Measurements from ENCODE around the gene POU6F1. TPM values are rescaled to one million over a fixed set of nuclear protein-coding genes. Genes with fewer than 3 reads are reported as not detected.

POU6F1 gene, protein sequence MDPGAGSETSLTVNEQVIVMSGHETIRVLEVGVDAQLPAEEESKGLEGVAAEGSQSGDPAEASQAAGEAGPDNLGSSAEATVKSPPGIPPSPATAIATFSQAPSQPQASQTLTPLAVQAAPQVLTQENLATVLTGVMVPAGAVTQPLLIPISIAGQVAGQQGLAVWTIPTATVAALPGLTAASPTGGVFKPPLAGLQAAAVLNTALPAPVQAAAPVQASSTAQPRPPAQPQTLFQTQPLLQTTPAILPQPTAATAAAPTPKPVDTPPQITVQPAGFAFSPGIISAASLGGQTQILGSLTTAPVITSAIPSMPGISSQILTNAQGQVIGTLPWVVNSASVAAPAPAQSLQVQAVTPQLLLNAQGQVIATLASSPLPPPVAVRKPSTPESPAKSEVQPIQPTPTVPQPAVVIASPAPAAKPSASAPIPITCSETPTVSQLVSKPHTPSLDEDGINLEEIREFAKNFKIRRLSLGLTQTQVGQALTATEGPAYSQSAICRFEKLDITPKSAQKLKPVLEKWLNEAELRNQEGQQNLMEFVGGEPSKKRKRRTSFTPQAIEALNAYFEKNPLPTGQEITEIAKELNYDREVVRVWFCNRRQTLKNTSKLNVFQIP
- total RNA-seq (10 to 100 TPM in 3 of 5 donors, 1 to 10 TPM in 2; 5.9 to 16.8 (median 12.9) TPM), polyA plus RNA-seq (1 to 10 TPM; 3.8 to 5.7 (median 5.1) TPM)
- long read RNA-seq, donor 1, partial matches to known transcripts = 0 of 1 reads
- long read RNA-seq, donor 1, other reads (novel, unspliced or antisense) = 0 of 1 reads
- long read RNA-seq, donor 2 = 0 reads
- long read RNA-seq, donor 3, partial matches to known transcripts = 0 of 1 reads
- long read RNA-seq, donor 3, other reads (novel, unspliced or antisense) = 0 of 1 reads
- long read RNA-seq, donor 4 = 0 reads
- long read RNA-seq, donor 5 = 0 reads
- long read RNA-seq, donor 6, partial matches to known transcripts = 0 of 3 reads
- long read RNA-seq, donor 6, other reads (novel, unspliced or antisense) = 0 of 3 reads
- long read RNA-seq, donor 7 = 0 reads
- long read RNA-seq, donor 8 = 0 reads
- long read RNA-seq, donor 9 = 0 reads
- long read RNA-seq, donor 10 = 0 reads

GRCh38 chr12:51217968-51218606, at the start of gene POU6F1:
Gene POU6F1, minus strand, starts transcription at chr12:51218062. Its CDS starts 11,226 bp downstream, at chr12:51206836.
- Histone ChIP-seq H3K9me3 (no peaks in the 10 kb centered on the region), H3K36me3 (no peaks in the 10 kb centered on the region), H3K4me1 (peaks cover 13 to 43% (median 27%) of the 10 kb centered on the region in 4 donors), H3K4me3 (peak within 1 kb of the TSS; percentile 83 to 97 (median 90)), H3K27ac (peak within 1 kb of the TSS; percentile 97 to 99 (median 98)), H3K27me3 (no peaks in the 10 kb centered on the region)
- no peak for TF ChIP-seq POLR2A (IDR thresholded peaks at IDR 0.05)
- TF ChIP-seq POLR2AphosphoS5 (IDR thresholded peaks at IDR 0.05) = peak in 2 of 3 donors; percentile 70 to 71
- TF ChIP-seq EP300 (IDR thresholded peaks at IDR 0.05) = no peak
- TF ChIP-seq, protein P1, sequence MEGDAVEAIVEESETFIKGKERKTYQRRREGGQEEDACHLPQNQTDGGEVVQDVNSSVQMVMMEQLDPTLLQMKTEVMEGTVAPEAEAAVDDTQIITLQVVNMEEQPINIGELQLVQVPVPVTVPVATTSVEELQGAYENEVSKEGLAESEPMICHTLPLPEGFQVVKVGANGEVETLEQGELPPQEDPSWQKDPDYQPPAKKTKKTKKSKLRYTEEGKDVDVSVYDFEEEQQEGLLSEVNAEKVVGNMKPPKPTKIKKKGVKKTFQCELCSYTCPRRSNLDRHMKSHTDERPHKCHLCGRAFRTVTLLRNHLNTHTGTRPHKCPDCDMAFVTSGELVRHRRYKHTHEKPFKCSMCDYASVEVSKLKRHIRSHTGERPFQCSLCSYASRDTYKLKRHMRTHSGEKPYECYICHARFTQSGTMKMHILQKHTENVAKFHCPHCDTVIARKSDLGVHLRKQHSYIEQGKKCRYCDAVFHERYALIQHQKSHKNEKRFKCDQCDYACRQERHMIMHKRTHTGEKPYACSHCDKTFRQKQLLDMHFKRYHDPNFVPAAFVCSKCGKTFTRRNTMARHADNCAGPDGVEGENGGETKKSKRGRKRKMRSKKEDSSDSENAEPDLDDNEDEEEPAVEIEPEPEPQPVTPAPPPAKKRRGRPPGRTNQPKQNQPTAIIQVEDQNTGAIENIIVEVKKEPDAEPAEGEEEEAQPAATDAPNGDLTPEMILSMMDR (IDR thresholded peaks at IDR 0.05) = peak in 5 of 7 experiments; percentile 58 to 83 (median 80)
- peak; percentile 72 to 96 for DNase-seq
- intact Hi-C loops (cut with DNase I; ENCODE audit: low total_unique reads) = no loop called here
- WGBS, 5 donors = 0 to 1% (median 1%) methylated on average over 31 to 35 of the region's 35 CpGs

GRCh38 chr12:51265024-51265423, 47.2 kb upstream of the POU6F1 start:
- no peak overlapping the region for H3K27ac ChIP-seq
- intact Hi-C loops (cut with DNase I; ENCODE audit: low total_unique reads) = no loop called here
- TF ChIP-seq EP300 (IDR thresholded peaks at IDR 0.05) (no peak), POLR2AphosphoS5 (IDR thresholded peaks at IDR 0.05) (no peak), POLR2A (IDR thresholded peaks at IDR 0.05) (no peak)
- TF ChIP-seq, protein P1 (IDR thresholded peaks at IDR 0.05) = no peak
- no peaks in the 10 kb centered on the region for H3K27me3 ChIP-seq
- peaks cover 0 to 38% (median 23%) of the 10 kb centered on the region in 4 donors for H3K4me1 ChIP-seq
- no peaks in the 10 kb centered on the region for H3K9me3 ChIP-seq
- no peak for DNase-seq
- no peaks in the 10 kb centered on the region for H3K36me3 ChIP-seq
- H3K4me3 ChIP-seq = no peak overlapping the region

- Histone ChIP-seq H3K36me3 (no peaks in the 10 kb centered on the region), H3K9me3 (no peaks in the 10 kb centered on the region), H3K4me1 (peaks cover 0 to 34% (median 18%) of the 10 kb centered on the region in 4 donors), H3K4me3 (no peak overlapping the region), H3K27me3 (no peaks in the 10 kb centered on the region), H3K27ac (no peak overlapping the region)
- intact Hi-C loops (cut with DNase I; ENCODE audit: low total_unique reads) = no loop called here
- TF ChIP-seq POLR2AphosphoS5 (IDR thresholded peaks at IDR 0.05) (no peak), EP300 (IDR thresholded peaks at IDR 0.05) (no peak), POLR2A (IDR thresholded peaks at IDR 0.05) (no peak)
- TF ChIP-seq, protein P1 (IDR thresholded peaks at IDR 0.05) = no peak
- DNase-seq = no peak
- WGBS, 5 donors = 92 to 99% (median 94%) methylated on average over 5 of the region's 5 CpGs
Observed at GRCh38 chr12:51264297-51264696, 46.4 kb upstream of the POU6F1 start.

Measured in stomach (tissue), 19 donors.